Cardiac fibroblast (primary cell): ENCODE data around the gene TMSB4X.
"Not testable (repeated sequence)": the region's sequence is repeated elsewhere in the genome, so short reads cannot be mapped to it uniquely, and the experiment has no call there.

ENCODE experiments used
- DNase-seq, 2 donors: peaks; one replicate each; pipeline versions ENCODE4 v3.0.0 to v3.0.0-alpha.2; 2010; ENCODE audit warnings: low read depth in 2 of 2
- H3K4me3 ChIP-seq, 2 donors: replicated peaks in 1 of 2; 1 replicate in 1 of 2; 2 replicates in 1 of 2; pipeline ENCODE4 v1.5.1; 2011; ENCODE audit warnings: low read depth in 2 of 2, low read length in 2 of 2, mild to moderate bottlenecking in 2 of 2, moderate library complexity in 1 of 2
- TF ChIP-seq, protein P1 (sequence below): IDR thresholded peaks from one replicate; pipeline ENCODE4 v1.5.1; 2011; ENCODE audit warnings: low read depth, mild to moderate bottlenecking, low read length, inconsistent platforms

Gene TMSB4X

DNA sequence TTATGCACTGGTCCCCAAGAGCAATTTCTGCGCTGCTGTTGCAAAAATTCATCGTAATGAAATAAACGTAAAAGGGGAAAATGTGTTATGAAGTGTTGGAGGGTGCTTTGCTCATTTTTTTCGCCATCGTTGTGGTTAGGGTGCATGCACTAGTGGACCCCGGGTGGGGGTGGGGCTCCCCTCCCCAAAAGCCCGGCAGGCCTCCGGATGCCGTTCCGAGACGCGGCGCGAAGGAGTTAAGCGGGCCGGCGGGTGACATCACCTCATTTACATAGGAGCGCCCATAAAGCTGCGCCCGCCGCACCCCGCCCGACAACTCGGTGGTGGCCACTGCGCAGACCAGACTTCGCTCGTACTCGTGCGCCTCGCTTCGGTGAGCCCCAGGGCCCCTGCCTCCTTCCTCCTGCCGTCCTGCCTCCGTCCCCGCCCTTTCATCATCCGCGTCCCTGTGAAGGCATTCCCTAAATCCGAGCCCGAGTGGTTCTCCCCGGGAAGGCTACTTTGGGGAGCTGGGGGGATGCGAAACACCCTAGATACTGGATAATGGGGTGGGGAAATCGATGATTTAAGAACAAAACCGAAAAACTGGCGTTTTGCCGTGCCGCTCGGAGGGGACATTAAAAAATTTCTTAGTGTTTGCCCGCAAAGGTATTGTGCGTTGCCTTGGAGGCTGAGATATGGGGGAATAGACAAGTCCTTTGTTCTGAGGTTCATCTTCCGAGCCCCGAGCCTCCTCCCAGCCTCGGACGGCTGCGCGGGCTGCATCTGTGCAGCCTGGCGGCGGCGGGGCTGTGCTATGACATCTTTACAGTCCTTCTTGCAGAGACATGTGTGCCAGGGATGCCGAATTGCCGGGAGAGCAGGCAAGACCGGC, at the start of gene TMSB4X:
Gene TMSB4X (plus strand): TSS at position 315 of the 874 bp plus-strand sequence.
- TF ChIP-seq, protein P1, sequence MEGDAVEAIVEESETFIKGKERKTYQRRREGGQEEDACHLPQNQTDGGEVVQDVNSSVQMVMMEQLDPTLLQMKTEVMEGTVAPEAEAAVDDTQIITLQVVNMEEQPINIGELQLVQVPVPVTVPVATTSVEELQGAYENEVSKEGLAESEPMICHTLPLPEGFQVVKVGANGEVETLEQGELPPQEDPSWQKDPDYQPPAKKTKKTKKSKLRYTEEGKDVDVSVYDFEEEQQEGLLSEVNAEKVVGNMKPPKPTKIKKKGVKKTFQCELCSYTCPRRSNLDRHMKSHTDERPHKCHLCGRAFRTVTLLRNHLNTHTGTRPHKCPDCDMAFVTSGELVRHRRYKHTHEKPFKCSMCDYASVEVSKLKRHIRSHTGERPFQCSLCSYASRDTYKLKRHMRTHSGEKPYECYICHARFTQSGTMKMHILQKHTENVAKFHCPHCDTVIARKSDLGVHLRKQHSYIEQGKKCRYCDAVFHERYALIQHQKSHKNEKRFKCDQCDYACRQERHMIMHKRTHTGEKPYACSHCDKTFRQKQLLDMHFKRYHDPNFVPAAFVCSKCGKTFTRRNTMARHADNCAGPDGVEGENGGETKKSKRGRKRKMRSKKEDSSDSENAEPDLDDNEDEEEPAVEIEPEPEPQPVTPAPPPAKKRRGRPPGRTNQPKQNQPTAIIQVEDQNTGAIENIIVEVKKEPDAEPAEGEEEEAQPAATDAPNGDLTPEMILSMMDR: no peak
- H3K4me3 ChIP-seq: peak within 1 kb of the TSS; percentile 73 to 75
- DNase-seq: peak; percentile 86 to 90

DNA sequence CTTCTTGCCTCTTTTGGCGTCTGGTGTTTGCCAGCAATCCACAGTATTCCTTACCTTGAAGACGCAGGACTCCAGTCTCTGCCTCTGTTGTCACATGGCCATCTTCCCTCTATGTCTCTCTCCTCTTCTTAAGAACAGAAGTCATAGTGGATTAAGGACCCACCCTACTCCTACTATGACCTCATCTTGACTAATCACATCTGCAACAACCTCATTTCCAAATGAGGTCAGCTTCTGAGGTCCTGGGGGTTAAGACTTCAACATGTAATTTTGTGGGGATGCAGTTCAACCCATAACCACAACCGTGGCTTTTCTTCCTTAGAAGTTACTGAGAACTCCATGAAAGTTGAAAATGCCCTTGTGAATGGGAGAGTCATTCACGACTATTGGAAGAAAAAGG, 45.2 kb upstream of the TMSB4X start:
- TF ChIP-seq, protein P1: no peak

DNA sequence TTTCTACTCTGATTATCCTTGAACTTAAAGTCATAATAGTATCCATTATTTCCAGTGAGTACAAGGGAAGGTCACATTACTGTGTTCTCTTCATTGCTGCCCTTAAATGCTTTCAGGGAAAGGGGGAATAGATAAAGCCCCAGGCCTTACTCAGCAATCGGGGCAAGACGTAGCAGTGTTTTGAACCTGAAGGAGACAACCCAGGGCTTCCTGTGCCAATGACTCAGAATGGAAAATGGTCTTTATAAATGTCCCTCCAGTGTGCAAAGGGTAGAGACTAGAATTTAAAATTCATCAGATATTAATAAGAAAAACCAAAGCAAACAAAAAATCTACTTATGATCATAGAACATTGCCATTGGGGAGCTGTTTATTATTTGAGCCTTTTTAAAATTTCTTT, 44.8 kb upstream of the TMSB4X start:
- DNase-seq: no peak
- no peak overlapping the region for H3K4me3 ChIP-seq
- TF ChIP-seq, protein P1: no peak

More for the DNA sequence above, 45.2 kb upstream of the TMSB4X start:
- no peak overlapping the region for H3K4me3 ChIP-seq
- DNase-seq: peak in 1 of 2 donors; percentile 13

DNA sequence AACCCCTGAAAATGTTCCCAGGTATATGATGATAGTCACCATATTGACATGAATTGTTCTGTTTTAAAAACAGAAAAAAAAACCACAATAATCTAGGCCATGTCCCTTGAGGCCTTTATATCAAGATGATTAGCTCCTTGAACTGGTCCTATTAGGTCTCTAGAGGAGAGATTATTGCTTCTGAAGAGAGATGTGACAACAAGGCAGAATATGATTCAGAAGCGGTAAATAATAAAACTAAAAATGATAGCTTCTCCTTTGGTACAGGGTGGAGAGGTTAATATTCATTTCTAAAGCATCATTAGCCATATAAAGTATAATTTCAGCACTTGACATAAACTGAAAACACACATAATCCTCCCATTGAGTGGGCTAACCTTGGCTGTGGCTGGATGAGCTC, 42.7 kb upstream of the TMSB4X start:
- DNase-seq: no peak
- H3K4me3 ChIP-seq: no peak overlapping the region
- TF ChIP-seq, protein P1: no peak

DNA sequence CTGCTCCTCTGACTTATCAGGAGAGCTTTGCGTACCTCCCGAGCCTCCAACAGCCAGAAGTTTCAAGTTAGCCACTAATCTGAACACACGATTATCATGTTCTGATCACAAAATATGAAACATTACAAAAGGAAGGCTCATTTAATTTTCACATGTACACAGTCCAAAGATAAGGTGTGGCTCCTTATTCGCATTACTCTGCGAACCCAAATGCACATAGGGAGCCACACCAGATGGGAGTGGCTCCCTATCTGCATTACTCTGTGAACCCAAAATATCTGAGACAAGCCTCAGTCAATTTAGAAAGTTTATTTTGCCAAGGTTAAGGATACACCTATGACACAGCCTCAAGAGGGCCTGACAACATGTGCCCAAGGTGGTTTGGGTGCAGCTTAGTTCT, 40.1 kb upstream of the TMSB4X start:
- H3K4me3 ChIP-seq: no peak overlapping the region
- no peak for DNase-seq
- TF ChIP-seq, protein P1: no peak

DNA sequence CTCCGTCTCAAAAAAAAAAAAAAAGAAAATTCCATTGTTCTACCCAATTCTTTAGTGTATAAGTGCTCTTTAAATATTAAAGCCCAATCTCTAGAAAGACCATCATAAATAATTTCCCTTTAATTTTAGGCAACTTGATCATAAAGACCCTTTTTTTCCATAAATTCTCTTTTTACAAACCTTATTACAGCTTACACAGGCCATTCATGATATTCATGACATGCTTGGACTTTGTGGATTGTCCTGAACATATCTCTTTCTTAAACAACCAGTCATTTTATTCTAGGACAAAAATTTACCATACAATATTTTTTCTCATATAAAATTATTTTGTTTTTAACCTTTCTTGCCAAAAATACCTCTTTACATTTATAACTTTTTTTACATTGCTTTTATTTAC, 38.0 kb upstream of the TMSB4X start:
- no peak for DNase-seq
- no peak overlapping the region for H3K4me3 ChIP-seq
- TF ChIP-seq, protein P1: no peak

DNA sequence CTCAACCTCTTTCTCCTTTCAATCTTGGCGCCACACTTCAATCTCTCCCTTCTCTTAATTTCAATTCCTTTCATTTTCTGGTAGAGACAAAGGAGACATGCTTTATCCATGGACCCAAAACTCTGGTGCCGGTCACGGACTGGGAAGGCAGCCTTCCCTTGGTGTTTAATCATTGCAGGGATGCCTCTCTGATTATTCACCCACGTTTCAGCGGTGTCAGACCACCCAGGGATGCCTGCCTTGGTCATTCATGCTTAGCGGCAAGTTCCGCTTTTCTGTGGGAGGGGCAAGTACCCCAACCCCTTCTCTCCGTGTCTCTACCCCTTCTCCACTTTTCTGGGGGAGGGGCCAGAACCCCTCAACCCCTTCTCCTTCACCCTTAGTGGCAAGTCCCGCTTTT, 34.4 kb upstream of the TMSB4X start:
- DNase-seq, H3K4me3 ChIP-seq: not testable (repeated sequence)

DNA sequence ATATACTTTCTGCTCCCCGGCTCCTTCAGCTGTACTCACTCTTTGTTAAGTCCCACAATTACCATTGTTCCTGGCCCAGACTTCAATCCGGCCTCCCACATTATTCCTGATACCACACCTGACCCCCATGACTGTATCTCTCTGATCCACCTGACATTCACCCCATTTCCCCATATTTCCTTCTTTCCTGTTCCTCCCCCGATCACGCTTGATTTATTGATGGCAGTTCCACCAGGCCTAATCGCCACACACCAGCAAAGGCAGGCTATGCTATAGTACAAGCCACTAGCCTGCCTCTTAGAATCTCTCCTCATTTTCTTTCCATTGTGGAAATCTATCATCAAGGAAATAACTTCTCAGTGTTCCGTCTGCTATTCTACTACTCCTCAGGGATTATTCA, 31.3 kb upstream of the TMSB4X start:
- not testable (repeated sequence) for H3K4me3 ChIP-seq, DNase-seq

DNA sequence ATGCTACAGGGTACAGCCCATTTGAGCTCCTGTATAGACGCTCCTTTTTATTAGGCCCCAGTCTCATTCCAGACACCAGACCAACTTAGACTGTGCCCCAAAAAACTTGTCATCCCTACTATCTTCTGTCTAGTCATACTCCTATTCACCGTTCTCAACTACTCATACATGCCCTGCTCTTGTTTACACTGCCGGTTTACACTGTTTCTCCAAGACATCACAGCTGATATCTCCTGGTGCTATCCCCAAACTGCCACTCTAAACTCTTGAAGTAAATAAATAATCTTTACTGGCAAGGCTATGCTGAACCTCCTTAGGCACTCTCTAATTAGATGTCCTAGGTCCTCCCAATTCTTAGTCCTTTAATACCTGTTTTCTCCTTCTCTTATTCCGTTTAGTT, 30.5 kb upstream of the TMSB4X start:
- not testable (repeated sequence) for DNase-seq, H3K4me3 ChIP-seq
